Loucy (cell line): ENCODE results near the gene MAML2.

ENCODE experiments used
- H2AFZ ChIP-seq: fragments of 200-600 bp; sonication (generic); 2 replicates; pipeline ENCODE4 v1.6.0; 2016; ENCODE audit warnings: antibody characterized with exemption, mild to moderate bottlenecking, low read length, moderate library complexity
- H3F3A ChIP-seq: fragments of 200-600 bp; 2 replicates; pipeline ENCODE4 v1.6.0; 2016; ENCODE audit warnings: antibody characterized with exemption, low read depth, mild to moderate bottlenecking
- H3K27me3 ChIP-seq: fragments of 200-600 bp; sonication (generic); 2 replicates; pipeline ENCODE4 v1.6.1; 2014; ENCODE audit warnings: low read length, mild to moderate bottlenecking; ENCODE audit not compliant: insufficient read depth, poor library complexity, severe bottlenecking
- H3K36me3 ChIP-seq: fragments of 200-600 bp; sonication (generic); 2 replicates; pipeline ENCODE4 v1.6.1; 2016; ENCODE audit warnings: low read length; ENCODE audit not compliant: insufficient read depth
- H3K4me1 ChIP-seq: fragments of 200-600 bp; sonication (generic); 2 replicates; pipeline ENCODE4 v1.5.1; 2014; ENCODE audit warnings: low read length, mild to moderate bottlenecking; ENCODE audit not compliant: insufficient read depth, poor library complexity, severe bottlenecking
- H3K4me2 ChIP-seq: fragments of 200-600 bp; sonication (generic); 2 replicates; pipeline ENCODE4 v1.6.0; 2014; ENCODE audit warnings: antibody characterized with exemption, low read length, low read depth, mild to moderate bottlenecking; ENCODE audit not compliant: poor library complexity, severe bottlenecking
- H3K4me3 ChIP-seq: fragments of 200-600 bp; sonication (generic); 2 replicates; pipeline ENCODE4 v1.5.1; 2014; ENCODE audit warnings: low read length, mild to moderate bottlenecking, mixed read lengths; ENCODE audit not compliant: poor library complexity, severe bottlenecking
- H3K79me2 ChIP-seq: fragments of 200-600 bp; sonication (generic); 2 replicates; pipeline ENCODE4 v1.6.1; 2014; ENCODE audit warnings: low read length; ENCODE audit not compliant: insufficient read depth
- H3K9ac ChIP-seq: fragments of 200-600 bp; sonication (generic); 2 replicates; pipeline ENCODE4 v1.6.0; 2014; ENCODE audit warnings: mild to moderate bottlenecking, low read depth, low read length, moderate library complexity; ENCODE audit not compliant: poor library complexity, severe bottlenecking
- H3K9me2 ChIP-seq: fragments of 200-600 bp; sonication (generic); replicated peaks from 2 replicates; pipeline ENCODE4 v1.6.1; 2016; ENCODE audit warnings: low read depth, low read length, mixed read lengths
- H3K9me3 ChIP-seq: fragments of 200-600 bp; sonication (generic); 2 replicates; pipeline ENCODE4 v1.6.1; 2014; ENCODE audit warnings: mild to moderate bottlenecking, antibody characterized with exemption, low read length, low read depth; ENCODE audit not compliant: insufficient read depth
- H4K20me1 ChIP-seq: fragments of 200-600 bp; sonication (generic); 2 replicates; pipeline ENCODE4 v1.6.0; 2014; ENCODE audit warnings: antibody characterized with exemption, low read length, mild to moderate bottlenecking; ENCODE audit not compliant: insufficient read depth, poor library complexity, severe bottlenecking
- EZH2phosphoT487 ChIP-seq: fragments of 200-600 bp; IDR thresholded peaks from 2 replicates; pipeline ENCODE4 v1.6.1; 2018; ENCODE audit warnings: antibody characterized with exemption, mild to moderate bottlenecking, moderate library complexity, borderline replicate concordance
- TF ChIP-seq, protein P1 (sequence below): fragments of 200-600 bp; sonication (generic); conservative IDR thresholded peaks from 2 replicates; pipeline ENCODE4 v1.5.1; 2014; ENCODE audit warnings: mild to moderate bottlenecking, antibody characterized with exemption, low read length

MAML2 gene

DNA sequence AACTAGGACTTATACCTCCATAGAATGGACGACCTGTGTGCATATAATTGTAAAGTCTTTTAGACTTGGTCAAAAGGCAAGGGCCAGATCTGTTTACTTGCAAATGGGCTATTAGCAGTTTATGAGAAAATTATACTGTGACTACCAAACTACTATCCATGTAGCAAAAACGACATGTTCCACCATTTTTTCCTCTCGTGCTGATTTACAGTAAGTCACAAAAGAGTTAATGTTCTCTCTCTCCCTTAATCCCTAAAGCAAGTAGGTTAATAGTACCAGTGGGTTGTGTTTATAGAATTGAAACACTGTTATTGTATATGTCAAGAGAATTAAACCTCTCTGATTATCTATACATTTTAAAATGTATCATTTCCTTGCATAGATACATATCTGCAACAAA, 147.3 kb downstream of the MAML2 start:
- no peaks in the 10 kb centered on the region for H3K79me2 ChIP-seq
- no peaks in the 10 kb centered on the region for H3K9me3 ChIP-seq
- H3K9me2 ChIP-seq, result no peaks in the 10 kb centered on the region
- no peaks in the 10 kb centered on the region for H3K36me3 ChIP-seq
- no peaks in the 10 kb centered on the region for H4K20me1 ChIP-seq
- no peaks in the 10 kb centered on the region for H3K27me3 ChIP-seq
- H3K9ac ChIP-seq, result no peak overlapping the region
- H3K4me1 ChIP-seq, result peaks cover 12% of the 10 kb centered on the region
- TF ChIP-seq, protein P1, sequence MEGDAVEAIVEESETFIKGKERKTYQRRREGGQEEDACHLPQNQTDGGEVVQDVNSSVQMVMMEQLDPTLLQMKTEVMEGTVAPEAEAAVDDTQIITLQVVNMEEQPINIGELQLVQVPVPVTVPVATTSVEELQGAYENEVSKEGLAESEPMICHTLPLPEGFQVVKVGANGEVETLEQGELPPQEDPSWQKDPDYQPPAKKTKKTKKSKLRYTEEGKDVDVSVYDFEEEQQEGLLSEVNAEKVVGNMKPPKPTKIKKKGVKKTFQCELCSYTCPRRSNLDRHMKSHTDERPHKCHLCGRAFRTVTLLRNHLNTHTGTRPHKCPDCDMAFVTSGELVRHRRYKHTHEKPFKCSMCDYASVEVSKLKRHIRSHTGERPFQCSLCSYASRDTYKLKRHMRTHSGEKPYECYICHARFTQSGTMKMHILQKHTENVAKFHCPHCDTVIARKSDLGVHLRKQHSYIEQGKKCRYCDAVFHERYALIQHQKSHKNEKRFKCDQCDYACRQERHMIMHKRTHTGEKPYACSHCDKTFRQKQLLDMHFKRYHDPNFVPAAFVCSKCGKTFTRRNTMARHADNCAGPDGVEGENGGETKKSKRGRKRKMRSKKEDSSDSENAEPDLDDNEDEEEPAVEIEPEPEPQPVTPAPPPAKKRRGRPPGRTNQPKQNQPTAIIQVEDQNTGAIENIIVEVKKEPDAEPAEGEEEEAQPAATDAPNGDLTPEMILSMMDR, result no peak
- no peak for TF ChIP-seq EZH2phosphoT487
- H3K4me3 ChIP-seq, result no peak overlapping the region
- H3K4me2 ChIP-seq, result no peak overlapping the region
- H2AFZ ChIP-seq, result peak overlapping the region; percentile 80; the same call in 1 of the 2 replicates
- no peaks in the 10 kb centered on the region for H3F3A ChIP-seq

DNA sequence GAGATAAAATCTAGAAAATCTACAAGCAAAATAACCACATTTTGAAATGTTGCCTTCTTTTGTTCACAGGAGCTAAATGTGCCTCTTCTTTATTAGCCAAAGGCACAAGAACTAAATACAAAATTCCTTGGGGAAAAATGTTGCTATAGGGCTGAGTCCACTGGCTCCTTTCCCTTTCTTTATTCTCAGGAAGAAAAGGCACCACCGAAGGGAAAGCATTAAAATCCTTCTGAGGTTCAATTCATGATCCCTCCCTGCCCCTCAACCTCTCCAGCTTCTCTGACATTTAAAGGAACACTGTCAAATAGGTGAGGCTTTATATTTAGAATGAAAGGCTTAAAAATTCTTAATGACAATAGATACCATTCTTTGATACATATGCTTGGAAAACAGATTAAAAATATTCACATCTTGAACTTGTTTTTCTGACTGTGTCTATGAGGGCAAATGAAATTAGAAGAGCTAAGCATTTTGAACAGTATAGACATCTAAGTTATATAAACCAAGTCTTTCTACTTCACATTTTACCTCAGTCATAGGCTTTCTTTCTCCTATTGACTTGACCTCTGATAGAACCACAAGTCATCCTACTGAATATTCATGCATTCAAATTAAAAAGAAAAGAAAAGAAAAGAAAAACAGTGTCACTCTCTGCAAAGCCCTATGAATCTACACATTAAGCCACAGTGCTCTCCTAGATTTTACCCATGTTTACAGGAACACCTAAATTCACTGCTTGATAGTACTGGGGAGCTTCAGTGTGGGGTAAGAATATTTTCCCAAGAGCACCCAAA, 148.2 kb downstream of the MAML2 start:
- H3K27me3 ChIP-seq, result no peaks in the 10 kb centered on the region
- no peaks in the 10 kb centered on the region for H4K20me1 ChIP-seq
- peak overlapping the region; percentile 70 for H3K4me2 ChIP-seq
- H3K9me2 ChIP-seq, result no peaks in the 10 kb centered on the region
- peaks cover 12% of the 10 kb centered on the region for H3K4me1 ChIP-seq
- H3K36me3 ChIP-seq, result no peaks in the 10 kb centered on the region
- no peaks in the 10 kb centered on the region for H3K9me3 ChIP-seq
- peak overlapping the region; percentile 80 for H2AFZ ChIP-seq
- TF ChIP-seq, protein P1, result no peak
- no peak for TF ChIP-seq EZH2phosphoT487
- peak overlapping the region; percentile 39 for H3K9ac ChIP-seq
- no peaks in the 10 kb centered on the region for H3K79me2 ChIP-seq
- H3F3A ChIP-seq, result no peaks in the 10 kb centered on the region
- H3K4me3 ChIP-seq, result peak overlapping the region; percentile 44

- Histone ChIP-seq H3K9me3 (no peaks in the 10 kb centered on the region), H3K9ac (peak overlapping the region; percentile 39), H2AFZ (peak overlapping the region; percentile 80), H3K4me1 (peaks cover 18% of the 10 kb centered on the region), H3K9me2 (no peaks in the 10 kb centered on the region), H3F3A (no peaks in the 10 kb centered on the region), H3K36me3 (no peaks in the 10 kb centered on the region), H3K4me3 (peak overlapping the region; percentile 44), H3K27me3 (no peaks in the 10 kb centered on the region), H3K79me2 (no peaks in the 10 kb centered on the region), H4K20me1 (no peaks in the 10 kb centered on the region), H3K4me2 (peak overlapping the region; percentile 70)
- TF ChIP-seq, protein P1, result no peak
- no peak for TF ChIP-seq EZH2phosphoT487
These were observed 149.1 kb downstream of the MAML2 start for GRCh38 chr11:96193745-96194443.
